ENCODE data around the gene CD19.

The CD19 gene

DNA sequence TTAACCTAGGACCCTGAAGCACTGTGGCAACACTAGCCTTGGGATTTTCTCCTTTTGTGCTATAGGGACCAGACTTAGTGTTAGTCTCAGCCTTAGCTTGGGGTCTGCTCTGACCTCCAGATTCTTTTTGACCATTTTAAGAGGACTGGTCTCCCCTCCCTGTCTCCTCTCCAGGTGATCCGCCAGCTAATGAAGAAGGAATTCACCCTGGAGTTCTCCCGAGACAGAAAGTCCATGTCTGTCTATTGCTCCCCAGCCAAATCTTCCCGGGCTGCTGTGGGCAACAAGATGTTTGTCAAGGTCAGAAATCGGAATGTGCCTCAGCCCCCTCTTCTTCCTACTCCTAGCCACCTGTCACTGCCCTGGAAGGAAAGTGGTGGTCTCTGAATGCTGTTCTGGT lies 33.9 kb upstream of the CD19 start:
- TF ChIP-seq FOXP2 (optimal IDR thresholded peaks at IDR 0.05; ENCODE audit: borderline replicate concordance, extremely low read depth, extremely low read length, insufficient read depth) (no peak), SIN3A (IDR thresholded peaks at IDR 0.05; ENCODE audit: borderline replicate concordance, insufficient read depth, low read length) (no peak), POLR2AphosphoS5 (IDR thresholded peaks at IDR 0.05; ENCODE audit: low read depth, low read length) (no peak), TAF1 (IDR thresholded peaks at IDR 0.05; ENCODE audit: borderline replicate concordance, insufficient read depth, low read length) (no peak)
- TF ChIP-seq, protein P1, sequence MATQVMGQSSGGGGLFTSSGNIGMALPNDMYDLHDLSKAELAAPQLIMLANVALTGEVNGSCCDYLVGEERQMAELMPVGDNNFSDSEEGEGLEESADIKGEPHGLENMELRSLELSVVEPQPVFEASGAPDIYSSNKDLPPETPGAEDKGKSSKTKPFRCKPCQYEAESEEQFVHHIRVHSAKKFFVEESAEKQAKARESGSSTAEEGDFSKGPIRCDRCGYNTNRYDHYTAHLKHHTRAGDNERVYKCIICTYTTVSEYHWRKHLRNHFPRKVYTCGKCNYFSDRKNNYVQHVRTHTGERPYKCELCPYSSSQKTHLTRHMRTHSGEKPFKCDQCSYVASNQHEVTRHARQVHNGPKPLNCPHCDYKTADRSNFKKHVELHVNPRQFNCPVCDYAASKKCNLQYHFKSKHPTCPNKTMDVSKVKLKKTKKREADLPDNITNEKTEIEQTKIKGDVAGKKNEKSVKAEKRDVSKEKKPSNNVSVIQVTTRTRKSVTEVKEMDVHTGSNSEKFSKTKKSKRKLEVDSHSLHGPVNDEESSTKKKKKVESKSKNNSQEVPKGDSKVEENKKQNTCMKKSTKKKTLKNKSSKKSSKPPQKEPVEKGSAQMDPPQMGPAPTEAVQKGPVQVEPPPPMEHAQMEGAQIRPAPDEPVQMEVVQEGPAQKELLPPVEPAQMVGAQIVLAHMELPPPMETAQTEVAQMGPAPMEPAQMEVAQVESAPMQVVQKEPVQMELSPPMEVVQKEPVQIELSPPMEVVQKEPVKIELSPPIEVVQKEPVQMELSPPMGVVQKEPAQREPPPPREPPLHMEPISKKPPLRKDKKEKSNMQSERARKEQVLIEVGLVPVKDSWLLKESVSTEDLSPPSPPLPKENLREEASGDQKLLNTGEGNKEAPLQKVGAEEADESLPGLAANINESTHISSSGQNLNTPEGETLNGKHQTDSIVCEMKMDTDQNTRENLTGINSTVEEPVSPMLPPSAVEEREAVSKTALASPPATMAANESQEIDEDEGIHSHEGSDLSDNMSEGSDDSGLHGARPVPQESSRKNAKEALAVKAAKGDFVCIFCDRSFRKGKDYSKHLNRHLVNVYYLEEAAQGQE (IDR thresholded peaks at IDR 0.05; ENCODE audit: insufficient read depth in 1 of 2, low read depth in 2 of 2, low read length in 2 of 2), result no peak

DNA sequence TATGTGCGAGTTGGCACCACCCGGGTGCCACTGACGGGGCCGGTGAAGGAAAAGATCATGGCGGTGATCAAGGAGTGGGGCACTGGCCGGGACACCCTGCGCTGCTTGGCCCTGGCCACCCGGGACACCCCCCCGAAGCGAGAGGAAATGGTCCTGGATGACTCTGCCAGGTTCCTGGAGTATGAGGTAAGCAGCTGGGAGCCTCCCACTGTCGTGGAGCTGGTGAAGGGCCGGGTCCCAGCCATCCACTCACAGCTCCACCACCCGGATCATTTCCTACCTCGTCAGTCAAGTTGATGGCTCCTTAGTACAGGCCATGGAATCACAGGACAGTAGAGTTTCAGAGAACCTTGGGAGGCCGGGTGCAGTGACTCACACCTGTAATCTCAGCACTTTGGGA lies 33.5 kb upstream of the CD19 start:
- TF ChIP-seq POLR2AphosphoS5 (IDR thresholded peaks at IDR 0.05; ENCODE audit: low read depth, low read length), result no peak
- TF ChIP-seq, protein P1 (IDR thresholded peaks at IDR 0.05; ENCODE audit: insufficient read depth in 1 of 2, low read depth in 2 of 2, low read length in 2 of 2), result no peak
- no peak for TF ChIP-seq TAF1 (IDR thresholded peaks at IDR 0.05; ENCODE audit: borderline replicate concordance, insufficient read depth, low read length)
- TF ChIP-seq FOXP2 (optimal IDR thresholded peaks at IDR 0.05; ENCODE audit: borderline replicate concordance, extremely low read depth, extremely low read length, insufficient read depth), result no peak

DNA sequence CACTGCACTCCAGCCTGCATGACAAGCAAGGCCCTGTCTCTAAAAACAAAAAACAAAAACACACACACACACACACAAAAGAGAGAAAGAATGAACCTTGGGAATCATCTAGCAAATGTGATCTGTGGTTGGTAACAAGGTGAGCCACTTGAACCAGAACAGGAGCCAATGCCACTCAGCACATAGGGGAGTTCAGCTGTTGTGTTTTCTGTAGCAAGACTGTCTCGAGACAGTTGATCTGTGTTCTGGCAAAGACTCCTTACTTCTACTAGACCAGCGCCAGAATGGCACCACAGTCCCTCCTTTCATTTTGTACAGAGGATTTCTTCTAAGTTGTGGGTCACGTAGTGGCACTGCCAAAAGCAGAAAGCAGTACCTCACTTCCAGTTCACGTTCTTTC lies 32.8 kb upstream of the CD19 start:
- TF ChIP-seq SIN3A (IDR thresholded peaks at IDR 0.05; ENCODE audit: borderline replicate concordance, insufficient read depth, low read length), result no peak
- TF ChIP-seq FOXP2 (optimal IDR thresholded peaks at IDR 0.05; ENCODE audit: borderline replicate concordance, extremely low read depth, extremely low read length, insufficient read depth), result no peak
- no peak for TF ChIP-seq TAF1 (IDR thresholded peaks at IDR 0.05; ENCODE audit: borderline replicate concordance, insufficient read depth, low read length)
- TF ChIP-seq, protein P1 (IDR thresholded peaks at IDR 0.05; ENCODE audit: insufficient read depth in 1 of 2, low read depth in 2 of 2, low read length in 2 of 2), result no peak
- no peak for TF ChIP-seq POLR2AphosphoS5 (IDR thresholded peaks at IDR 0.05; ENCODE audit: low read depth, low read length)

DNA sequence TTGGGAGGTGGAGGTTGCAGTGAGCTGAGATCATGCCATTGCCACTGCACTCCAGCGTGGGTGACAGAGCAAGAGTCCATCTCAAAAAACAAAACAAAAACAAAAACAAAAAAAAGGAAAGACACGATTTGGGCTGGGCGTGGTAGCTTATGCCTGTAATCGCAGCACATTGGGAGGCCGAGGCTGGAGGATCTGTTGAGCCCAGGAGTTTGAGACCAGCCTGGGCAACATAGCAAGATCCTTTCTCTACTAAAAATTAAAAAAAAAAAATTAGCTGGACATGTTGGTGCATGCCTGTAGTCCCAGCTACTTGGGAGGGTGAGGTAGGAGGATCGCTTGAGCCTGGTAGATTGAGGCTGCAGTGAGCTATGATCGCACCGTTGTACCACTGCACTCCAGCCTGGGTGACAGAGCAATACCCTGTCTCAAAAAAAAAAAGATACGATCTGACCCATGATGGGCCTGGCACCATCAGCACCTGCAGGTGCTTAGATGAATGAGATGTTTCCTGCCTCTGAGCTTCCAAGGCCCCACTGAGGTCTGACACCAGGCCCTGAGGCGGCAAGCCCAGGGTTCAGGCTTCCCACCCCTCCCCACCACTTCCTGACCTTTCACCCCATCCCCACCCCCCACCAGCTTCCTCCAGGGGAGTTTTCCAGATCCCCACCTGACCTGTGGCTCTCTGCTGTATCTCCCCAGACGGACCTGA lies 31.7 kb upstream of the CD19 start:
- TF ChIP-seq FOXP2 (optimal IDR thresholded peaks at IDR 0.05; ENCODE audit: borderline replicate concordance, extremely low read depth, extremely low read length, insufficient read depth) (no peak), SIN3A (IDR thresholded peaks at IDR 0.05; ENCODE audit: borderline replicate concordance, insufficient read depth, low read length) (no peak), TAF1 (IDR thresholded peaks at IDR 0.05; ENCODE audit: borderline replicate concordance, insufficient read depth, low read length) (no peak)

DNA sequence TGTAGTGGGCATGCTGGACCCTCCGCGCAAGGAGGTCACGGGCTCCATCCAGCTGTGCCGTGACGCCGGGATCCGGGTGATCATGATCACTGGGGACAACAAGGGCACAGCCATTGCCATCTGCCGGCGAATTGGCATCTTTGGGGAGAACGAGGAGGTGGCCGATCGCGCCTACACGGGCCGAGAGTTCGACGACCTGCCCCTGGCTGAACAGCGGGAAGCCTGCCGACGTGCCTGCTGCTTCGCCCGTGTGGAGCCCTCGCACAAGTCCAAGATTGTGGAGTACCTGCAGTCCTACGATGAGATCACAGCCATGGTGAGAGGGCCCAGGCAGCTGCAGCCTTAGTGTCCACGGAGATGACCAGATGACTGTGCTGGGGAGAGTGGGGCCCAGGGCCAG lies 31.2 kb upstream of the CD19 start:
- TF ChIP-seq, protein P1 (IDR thresholded peaks at IDR 0.05; ENCODE audit: insufficient read depth in 1 of 2, low read depth in 2 of 2, low read length in 2 of 2), result no peak
- TF ChIP-seq SIN3A (IDR thresholded peaks at IDR 0.05; ENCODE audit: borderline replicate concordance, insufficient read depth, low read length), result no peak
- no peak for TF ChIP-seq FOXP2 (optimal IDR thresholded peaks at IDR 0.05; ENCODE audit: borderline replicate concordance, extremely low read depth, extremely low read length, insufficient read depth)
- no peak for TF ChIP-seq POLR2AphosphoS5 (IDR thresholded peaks at IDR 0.05; ENCODE audit: low read depth, low read length)
- TF ChIP-seq TAF1 (IDR thresholded peaks at IDR 0.05; ENCODE audit: borderline replicate concordance, insufficient read depth, low read length), result no peak
